HepG2 (cell line): Measurements from ENCODE around the gene DMGDH. TPM values are rescaled to one million over a fixed set of nuclear protein-coding genes. Genes with fewer than 3 reads are reported as not detected.

Source experiments
- ATRX ChIP-seq: sonication (generic); formaldehyde crosslinking; IDR thresholded peaks from 2 replicates; pipeline ENCODE4 v1.4.0; 2020; ENCODE audit warnings: missing genetic modification reagents, borderline replicate concordance
- E2F1 ChIP-seq: sonication (generic); formaldehyde crosslinking; IDR thresholded peaks from 2 replicates; pipeline ENCODE4 v1.5.0; 2020; ENCODE audit warnings: missing genetic modification reagents
- PRMT3 ChIP-seq: sonication (generic); formaldehyde crosslinking; IDR thresholded peaks from 2 replicates; pipeline ENCODE4 v1.8.1; 2022; ENCODE audit warnings: low read depth, mild to moderate bottlenecking, moderate library complexity, missing genetic modification reagents, borderline replicate concordance
- SRSF9 ChIP-seq: fragments of 200-400 bp; formaldehyde crosslinking; IDR thresholded peaks from 2 replicates; pipeline ENCODE4 v1.6.1; 2018; ENCODE audit warnings: borderline replicate concordance, mild to moderate bottlenecking, low read depth, low read length; ENCODE audit not compliant: insufficient read depth, poor library complexity, severe bottlenecking
- ZBTB7B ChIP-seq: sonication (generic); formaldehyde crosslinking; IDR thresholded peaks from 2 replicates; pipeline ENCODE4 v1.4.0; 2020; ENCODE audit warnings: missing genetic modification reagents
- ZFP37 ChIP-seq: sonication (generic); formaldehyde crosslinking; IDR thresholded peaks from 2 replicates; pipeline ENCODE4 v1.4.0; 2020; ENCODE audit warnings: missing genetic modification reagents, borderline replicate concordance
- ZNF10 ChIP-seq: sonication (generic); formaldehyde crosslinking; IDR thresholded peaks from 2 replicates; pipeline ENCODE4 v1.4.0; 2020; ENCODE audit warnings: mild to moderate bottlenecking, low read depth, missing genetic modification reagents, borderline replicate concordance
- ZNF407 ChIP-seq: sonication (generic); formaldehyde crosslinking; IDR thresholded peaks from one replicate; pipeline ENCODE4 v1.5.1; 2020; ENCODE audit warnings: mild to moderate bottlenecking, missing genetic modification reagents; ENCODE audit errors: not compliant biosample characterization
- ZNF589 ChIP-seq: sonication (generic); formaldehyde crosslinking; conservative IDR thresholded peaks from 2 replicates; pipeline ENCODE4 v1.8.0; 2022; ENCODE audit warnings: mild to moderate bottlenecking, moderate library complexity, missing genetic modification reagents
- polyA plus RNA-seq, 8 experiments: library from polyadenylated mRNA; depleted of rRNA in 3 of 8; stranded (reverse) in 7 of 8; unstranded in 1 of 8; fragments of >200 nt; fragmentation: Illumina TruSeq in 4 of 8; extraction: Trizol in 4 of 8; gene quantifications; 2 replicates each; pipeline versions ENCODE4 v1.2.1 to v1.2.3, GENCODE V29; 2011 to 2016; ENCODE audit warnings: low read depth in 4 of 8, missing spikeins in 1 of 8, mixed read lengths in 1 of 8; ENCODE audit not compliant: insufficient read depth in 1 of 8
- total RNA-seq, 5 experiments: library from RNA; depleted of rRNA; stranded (reverse); fragments of >200 nt; fragmentation: Illumina TruSeq; extraction: Trizol; gene quantifications; 2 replicates each; pipeline ENCODE4 v1.2.3, GENCODE V29; 2016; ENCODE audit warnings: low read depth in 1 of 5
- TF ChIP-seq, protein P1 (sequence below): sonication (generic); formaldehyde crosslinking; IDR thresholded peaks from 2 replicates; pipeline ENCODE4 v1.5.0; 2020; ENCODE audit warnings: missing genetic modification reagents
- TF ChIP-seq, protein P2 (sequence below): sonication (generic); formaldehyde crosslinking; IDR thresholded peaks from 2 replicates; pipeline ENCODE4 v1.4.0; 2020; ENCODE audit warnings: mild to moderate bottlenecking, low read depth, missing genetic modification reagents
- TF ChIP-seq, protein P3 (sequence below): sonication (generic); formaldehyde crosslinking; IDR thresholded peaks from 2 replicates; pipeline ENCODE4 v1.5.0; 2020; ENCODE audit warnings: mild to moderate bottlenecking, missing genetic modification reagents

DMGDH gene
- total and polyA plus RNA-seq, 2 of the 13 experiments (the other 11 are each of a cell fraction or from before 2014, with no cell fraction given): 3.6 to 7.9 TPM

- TF ChIP-seq, protein P1, sequence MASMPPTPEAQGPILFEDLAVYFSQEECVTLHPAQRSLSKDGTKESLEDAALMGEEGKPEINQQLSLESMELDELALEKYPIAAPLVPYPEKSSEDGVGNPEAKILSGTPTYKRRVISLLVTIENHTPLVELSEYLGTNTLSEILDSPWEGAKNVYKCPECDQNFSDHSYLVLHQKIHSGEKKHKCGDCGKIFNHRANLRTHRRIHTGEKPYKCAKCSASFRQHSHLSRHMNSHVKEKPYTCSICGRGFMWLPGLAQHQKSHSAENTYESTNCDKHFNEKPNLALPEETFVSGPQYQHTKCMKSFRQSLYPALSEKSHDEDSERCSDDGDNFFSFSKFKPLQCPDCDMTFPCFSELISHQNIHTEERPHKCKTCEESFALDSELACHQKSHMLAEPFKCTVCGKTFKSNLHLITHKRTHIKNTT (CRISPR knock-in tag): no peak
- TF ChIP-seq ZBTB7B (CRISPR knock-in tag) (no peak), ZFP37 (CRISPR knock-in tag) (no peak), E2F1 (CRISPR knock-in tag) (no peak), PRMT3 (CRISPR knock-in tag) (no peak), ZNF589 (CRISPR knock-in tag) (no peak), ZNF10 (CRISPR knock-in tag) (no peak), SRSF9 (no peak), ZNF407 (CRISPR knock-in tag) (no peak), ATRX (CRISPR knock-in tag) (no peak)
- TF ChIP-seq, protein P2, sequence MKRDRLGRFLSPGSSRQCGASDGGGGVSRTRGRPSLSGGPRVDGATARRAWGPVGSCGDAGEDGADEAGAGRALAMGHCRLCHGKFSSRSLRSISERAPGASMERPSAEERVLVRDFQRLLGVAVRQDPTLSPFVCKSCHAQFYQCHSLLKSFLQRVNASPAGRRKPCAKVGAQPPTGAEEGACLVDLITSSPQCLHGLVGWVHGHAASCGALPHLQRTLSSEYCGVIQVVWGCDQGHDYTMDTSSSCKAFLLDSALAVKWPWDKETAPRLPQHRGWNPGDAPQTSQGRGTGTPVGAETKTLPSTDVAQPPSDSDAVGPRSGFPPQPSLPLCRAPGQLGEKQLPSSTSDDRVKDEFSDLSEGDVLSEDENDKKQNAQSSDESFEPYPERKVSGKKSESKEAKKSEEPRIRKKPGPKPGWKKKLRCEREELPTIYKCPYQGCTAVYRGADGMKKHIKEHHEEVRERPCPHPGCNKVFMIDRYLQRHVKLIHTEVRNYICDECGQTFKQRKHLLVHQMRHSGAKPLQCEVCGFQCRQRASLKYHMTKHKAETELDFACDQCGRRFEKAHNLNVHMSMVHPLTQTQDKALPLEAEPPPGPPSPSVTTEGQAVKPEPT: no peak
- TF ChIP-seq, protein P3, sequence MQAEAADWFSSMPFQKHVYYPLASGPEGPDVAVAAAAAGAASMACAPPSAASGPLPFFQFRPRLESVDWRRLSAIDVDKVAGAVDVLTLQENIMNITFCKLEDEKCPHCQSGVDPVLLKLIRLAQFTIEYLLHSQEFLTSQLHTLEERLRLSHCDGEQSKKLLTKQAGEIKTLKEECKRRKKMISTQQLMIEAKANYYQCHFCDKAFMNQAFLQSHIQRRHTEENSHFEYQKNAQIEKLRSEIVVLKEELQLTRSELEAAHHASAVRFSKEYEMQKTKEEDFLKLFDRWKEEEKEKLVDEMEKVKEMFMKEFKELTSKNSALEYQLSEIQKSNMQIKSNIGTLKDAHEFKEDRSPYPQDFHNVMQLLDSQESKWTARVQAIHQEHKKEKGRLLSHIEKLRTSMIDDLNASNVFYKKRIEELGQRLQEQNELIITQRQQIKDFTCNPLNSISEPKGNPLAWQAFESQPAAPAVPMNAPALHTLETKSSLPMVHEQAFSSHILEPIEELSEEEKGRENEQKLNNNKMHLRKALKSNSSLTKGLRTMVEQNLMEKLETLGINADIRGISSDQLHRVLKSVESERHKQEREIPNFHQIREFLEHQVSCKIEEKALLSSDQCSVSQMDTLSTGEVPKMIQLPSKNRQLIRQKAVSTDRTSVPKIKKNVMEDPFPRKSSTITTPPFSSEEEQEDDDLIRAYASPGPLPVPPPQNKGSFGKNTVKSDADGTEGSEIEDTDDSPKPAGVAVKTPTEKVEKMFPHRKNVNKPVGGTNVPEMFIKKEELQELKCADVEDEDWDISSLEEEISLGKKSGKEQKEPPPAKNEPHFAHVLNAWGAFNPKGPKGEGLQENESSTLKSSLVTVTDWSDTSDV (CRISPR knock-in tag): no peak
Observed at GRCh38 chr5:79030663-79031484, 38.6 kb downstream of the DMGDH start (continued).
